ENCODE measurements around the gene RABGEF1.

RABGEF1 gene

DNA sequence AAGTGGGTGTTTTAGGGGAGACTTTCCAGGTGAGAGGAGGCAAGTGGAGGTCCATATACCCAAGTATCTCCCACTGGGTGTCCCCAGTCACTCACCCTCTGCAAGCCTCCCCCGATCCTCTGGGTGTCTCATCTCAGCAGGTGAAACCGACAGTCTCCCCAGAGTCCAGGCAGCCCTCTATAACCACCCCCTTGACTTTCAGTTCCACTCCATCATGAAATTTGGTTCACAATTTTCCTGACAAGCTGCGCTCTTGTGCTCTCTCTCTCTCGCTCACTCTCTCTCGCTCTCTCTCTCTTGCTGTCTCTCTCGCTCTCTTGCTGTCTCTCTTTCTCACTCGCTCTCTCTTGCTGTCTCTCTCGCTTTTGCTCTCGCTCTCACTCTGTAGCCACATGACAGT lies 8.1 kb upstream of the RABGEF1 start:
- TF ChIP-seq CTCF (IDR thresholded peaks at IDR 0.05; ENCODE audit: insufficient read depth, low read length, missing control alignments) = no peak
- ChIA-PET POLR2A (no interaction called here), CTCF (no interaction called here)
- no peak for DNase-seq (ENCODE audit: low read depth, low spot score)
- H3K4me3 ChIP-seq (ENCODE audit: low read depth, low read length) = no peak overlapping the region

- TF ChIP-seq CTCF (IDR thresholded peaks at IDR 0.05; ENCODE audit: insufficient read depth, low read length, missing control alignments) = no peak
- POLR2A ChIA-PET = no interaction called here
- no peak overlapping the region for H3K4me3 ChIP-seq (ENCODE audit: low read depth, low read length)
- no peak for DNase-seq (ENCODE audit: low read depth, low spot score)
- CTCF ChIA-PET = interaction anchor here (0.6 kb wide), 1 partner anchor 23 kb away, joined by 3 read pairs; no protein-coding TSS in a partner anchor
Measured at GRCh38 chr7:66734006-66734405, 6.5 kb upstream of the RABGEF1 start.

DNA sequence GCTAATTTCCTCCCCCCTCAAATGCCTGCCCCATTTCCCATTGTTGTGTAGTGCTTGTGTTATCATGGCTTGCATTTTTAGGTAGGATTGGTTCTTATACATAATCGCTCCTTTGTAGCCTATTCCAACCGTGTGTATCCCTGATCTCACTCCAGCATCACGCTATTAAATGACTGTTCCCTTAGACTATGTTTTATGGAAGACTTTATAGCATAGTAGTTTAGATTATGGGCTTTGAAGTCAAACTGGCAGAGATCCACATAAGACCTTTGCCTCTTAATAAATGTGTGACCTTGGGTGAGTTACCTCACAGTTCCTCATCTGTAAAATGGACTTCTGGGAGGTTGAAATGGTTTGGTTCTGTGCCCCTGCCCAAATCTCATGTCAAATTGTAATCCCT lies 5.4 kb upstream of the RABGEF1 start:
- POLR2A ChIA-PET = no interaction called here
- no peak overlapping the region for H3K4me3 ChIP-seq (ENCODE audit: low read depth, low read length)
- no peak for DNase-seq (ENCODE audit: low read depth, low spot score)
- CTCF ChIA-PET = no interaction called here
- no peak for TF ChIP-seq CTCF (IDR thresholded peaks at IDR 0.05; ENCODE audit: insufficient read depth, low read length, missing control alignments)

- ChIA-PET POLR2A (no interaction called here), CTCF (no interaction called here)
- TF ChIP-seq CTCF (IDR thresholded peaks at IDR 0.05; ENCODE audit: insufficient read depth, low read length, missing control alignments) = no peak
- no peak for DNase-seq (ENCODE audit: low read depth, low spot score)
- H3K4me3 ChIP-seq (ENCODE audit: low read depth, low read length) = no peak overlapping the region
Measured at GRCh38 chr7:66735850-66736249, 4.7 kb upstream of the RABGEF1 start.

DNA sequence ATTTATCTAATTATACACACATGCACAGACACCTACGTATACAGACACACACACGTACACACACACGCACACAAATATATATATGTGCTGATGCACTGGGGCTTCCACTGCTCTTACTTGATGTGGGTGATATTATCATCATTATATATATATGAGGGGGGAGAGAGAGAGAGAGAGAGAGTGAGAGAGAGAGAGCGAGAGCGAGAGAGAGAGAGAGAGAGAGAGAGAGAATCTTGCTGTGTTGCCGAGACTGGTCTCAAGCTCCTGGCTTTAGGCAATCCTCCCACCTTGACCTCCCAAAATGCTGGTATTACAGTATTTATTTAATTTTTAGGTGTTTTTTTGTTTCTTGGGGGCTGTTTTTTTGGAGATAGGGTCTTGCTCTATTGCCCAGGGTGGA lies 3.6 kb upstream of the RABGEF1 start:
- H3K4me3 ChIP-seq (ENCODE audit: low read depth, low read length) = no peak overlapping the region
- no peak for DNase-seq (ENCODE audit: low read depth, low spot score)
- no peak for TF ChIP-seq CTCF (IDR thresholded peaks at IDR 0.05; ENCODE audit: insufficient read depth, low read length, missing control alignments)
- ChIA-PET POLR2A (no interaction called here), CTCF (no interaction called here)

GRCh38 chr7:66737667-66738066 lies 2.9 kb upstream of the RABGEF1 start:
- ChIA-PET CTCF (no interaction called here), POLR2A (interaction anchor here (0.6 kb wide), 1 partner anchor 82 kb away, joined by 3 read pairs; no protein-coding TSS in a partner anchor)
- TF ChIP-seq CTCF (IDR thresholded peaks at IDR 0.05; ENCODE audit: insufficient read depth, low read length, missing control alignments) = no peak
- no peak overlapping the region for H3K4me3 ChIP-seq (ENCODE audit: low read depth, low read length)
- no peak for DNase-seq (ENCODE audit: low read depth, low spot score)
